A673 (cell line): ENCODE measurements around the gene ZNF160. TPM values are rescaled to one million over a fixed set of nuclear protein-coding genes. Genes with fewer than 3 reads are reported as not detected.

Experiments used
- BruUV-seq: library from RNA; stranded (reverse); fragments of 400-500 nt; replicated peaks from 2 replicates; lab custom pipeline; 2021; lab: Mats Ljungman, UMichigan
- CTCF ChIA-PET: fragments of 300-600 bp; sonication (Branson Sonifier 250); formaldehyde crosslinking; loops from one replicate; lab custom pipeline; 2022; ENCODE audit warnings: antibody characterized with exemption; lab: Charles Lee
- POLR2A ChIA-PET: fragments of 300-600 bp; sonication (Branson Sonifier 250); formaldehyde crosslinking; loops from one replicate; lab custom pipeline; 2022; ENCODE audit warnings: antibody characterized with exemption; ENCODE audit not compliant: low non-redundant PET; lab: Charles Lee
- DNase-seq: peaks from one replicate; pipeline ENCODE4 v3.0.0-alpha.2; 2015; ENCODE audit warnings: low spot score
- H3K27ac ChIP-seq: fragments of 200-600 bp; sonication (generic); 2 replicates; pipeline ENCODE4 v1.5.1; 2016; ENCODE audit warnings: mixed run types, low read depth, mild to moderate bottlenecking, mixed read lengths, antibody characterized with exemption, low read length; ENCODE audit not compliant: poor library complexity, severe bottlenecking
- H3K27me3 ChIP-seq: fragments of 200-600 bp; sonication (generic); replicated peaks from 2 replicates; pipeline ENCODE4 v1.6.1; 2017; ENCODE audit warnings: mixed run types, low read depth, mild to moderate bottlenecking, mixed read lengths, antibody characterized with exemption, low read length; ENCODE audit not compliant: insufficient read depth, poor library complexity
- H3K36me3 ChIP-seq: fragments of 200-600 bp; sonication (generic); 2 replicates; pipeline ENCODE4 v1.6.1; 2016; ENCODE audit warnings: mixed run types, mild to moderate bottlenecking, mixed read lengths, antibody characterized with exemption, low read length; ENCODE audit not compliant: insufficient read depth, poor library complexity, severe bottlenecking
- H3K4me1 ChIP-seq: fragments of 200-600 bp; sonication (generic); 2 replicates; pipeline ENCODE4 v1.6.1; 2017; ENCODE audit warnings: mixed run types, mild to moderate bottlenecking, mixed read lengths, antibody characterized with exemption, low read length; ENCODE audit not compliant: insufficient read depth, poor library complexity, severe bottlenecking
- H3K4me3 ChIP-seq: fragments of 200-600 bp; sonication (generic); 2 replicates; pipeline ENCODE4 v1.5.1; 2016; ENCODE audit warnings: low read depth, mixed run types, mild to moderate bottlenecking, mixed read lengths, low read length; ENCODE audit not compliant: poor library complexity, severe bottlenecking
- H3K9me3 ChIP-seq: fragments of 200-600 bp; sonication (generic); 2 replicates; pipeline ENCODE4 v1.6.1; 2016; ENCODE audit warnings: mixed run types, low read depth, mild to moderate bottlenecking, mixed read lengths, antibody characterized with exemption, low read length; ENCODE audit not compliant: poor library complexity, severe bottlenecking
- EZH2 ChIP-seq: fragments of 200-600 bp; sonication (generic); IDR thresholded peaks from 2 replicates; pipeline ENCODE4 v1.6.1; 2017; ENCODE audit warnings: borderline replicate concordance, low read depth, mild to moderate bottlenecking, mixed read lengths, antibody characterized with exemption, low read length; ENCODE audit not compliant: poor library complexity, severe bottlenecking
- intact Hi-C: fragments of 100-400 bp; cut with micrococcal nuclease; formaldehyde crosslinking; loops from one replicate; pipeline ENCODE4 v1.10.0; 2022; ENCODE audit not compliant: unreplicated experiment
- total RNA-seq: library from RNA; stranded (reverse); gene quantifications from 2 replicates; pipeline ENCODE4 v1.2.3, GENCODE V29; 2021
- TF ChIP-seq, protein P1 (sequence below): fragments of 300-800, 200-600 bp; sonication (generic); conservative IDR thresholded peaks from 2 replicates; pipeline ENCODE4 v1.5.1; 2017; ENCODE audit warnings: low read depth, mild to moderate bottlenecking, antibody characterized with exemption, low read length, moderate library complexity, mixed read lengths

Gene ZNF160
- total RNA-seq, 1 experiment from 2014 or later = 17.4 TPM

DNA sequence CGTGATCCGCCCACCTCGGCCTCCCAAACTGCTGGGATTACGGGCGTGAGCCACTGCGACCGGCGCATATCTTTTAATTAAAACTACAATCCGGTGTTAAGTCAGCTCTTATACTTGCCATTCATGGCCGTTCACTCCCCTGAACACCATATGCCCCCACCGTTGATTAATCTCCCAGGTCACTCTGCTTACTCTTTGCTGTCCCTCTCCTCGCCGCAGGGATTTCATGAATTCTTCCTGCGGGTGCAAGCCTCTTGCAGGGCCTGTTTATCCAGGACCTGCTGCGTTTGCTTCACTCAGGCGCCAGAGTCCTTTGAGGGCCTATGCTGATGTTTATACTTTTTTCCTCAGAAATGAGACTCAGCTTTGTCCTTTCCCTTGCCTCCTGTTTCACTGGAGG lies 57.7 kb downstream of the ZNF160 start:
- no peak overlapping the region for H3K4me3 ChIP-seq
- ChIA-PET POLR2A (no interaction called here), CTCF (no interaction called here)
- H3K36me3 ChIP-seq = no peaks in the 10 kb centered on the region
- H3K4me1 ChIP-seq = no peaks in the 10 kb centered on the region
- no TSS peak for BruUV-seq
- H3K9me3 ChIP-seq = peaks cover 7% of the 10 kb centered on the region
- intact Hi-C loops = no loop called here
- no peaks in the 10 kb centered on the region for H3K27me3 ChIP-seq
- no peak overlapping the region for H3K27ac ChIP-seq
- no peak for TF ChIP-seq EZH2
- TF ChIP-seq, protein P1, sequence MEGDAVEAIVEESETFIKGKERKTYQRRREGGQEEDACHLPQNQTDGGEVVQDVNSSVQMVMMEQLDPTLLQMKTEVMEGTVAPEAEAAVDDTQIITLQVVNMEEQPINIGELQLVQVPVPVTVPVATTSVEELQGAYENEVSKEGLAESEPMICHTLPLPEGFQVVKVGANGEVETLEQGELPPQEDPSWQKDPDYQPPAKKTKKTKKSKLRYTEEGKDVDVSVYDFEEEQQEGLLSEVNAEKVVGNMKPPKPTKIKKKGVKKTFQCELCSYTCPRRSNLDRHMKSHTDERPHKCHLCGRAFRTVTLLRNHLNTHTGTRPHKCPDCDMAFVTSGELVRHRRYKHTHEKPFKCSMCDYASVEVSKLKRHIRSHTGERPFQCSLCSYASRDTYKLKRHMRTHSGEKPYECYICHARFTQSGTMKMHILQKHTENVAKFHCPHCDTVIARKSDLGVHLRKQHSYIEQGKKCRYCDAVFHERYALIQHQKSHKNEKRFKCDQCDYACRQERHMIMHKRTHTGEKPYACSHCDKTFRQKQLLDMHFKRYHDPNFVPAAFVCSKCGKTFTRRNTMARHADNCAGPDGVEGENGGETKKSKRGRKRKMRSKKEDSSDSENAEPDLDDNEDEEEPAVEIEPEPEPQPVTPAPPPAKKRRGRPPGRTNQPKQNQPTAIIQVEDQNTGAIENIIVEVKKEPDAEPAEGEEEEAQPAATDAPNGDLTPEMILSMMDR = no peak
- no peak for DNase-seq

DNA sequence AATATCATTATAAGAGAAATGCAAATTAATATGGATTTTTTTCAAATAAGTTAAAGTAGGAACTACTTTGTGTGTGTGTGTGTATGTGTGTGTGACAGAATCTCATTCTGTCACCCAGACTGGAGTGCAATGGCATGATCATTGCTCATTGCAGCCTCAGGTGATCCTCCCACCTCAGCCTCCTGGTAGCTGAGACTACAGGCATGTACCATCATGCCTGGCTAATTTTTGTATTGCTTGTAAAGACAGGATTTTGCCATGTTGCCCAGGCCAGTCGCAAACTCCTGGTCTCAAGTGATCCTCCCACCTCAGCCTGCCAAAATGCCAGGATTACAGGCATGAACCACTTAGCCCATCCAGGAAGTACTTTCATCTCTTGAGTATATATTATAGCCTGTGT lies 61.9 kb downstream of the ZNF160 start:
- no TSS peak for BruUV-seq
- Histone ChIP-seq H3K27me3 (no peaks in the 10 kb centered on the region), H3K9me3 (peaks cover 7% of the 10 kb centered on the region), H3K27ac (no peak overlapping the region), H3K4me1 (no peaks in the 10 kb centered on the region), H3K4me3 (no peak overlapping the region), H3K36me3 (no peaks in the 10 kb centered on the region)
- ChIA-PET CTCF (no interaction called here), POLR2A (no interaction called here)
- no peak for DNase-seq
- TF ChIP-seq EZH2 = no peak
- TF ChIP-seq, protein P1 = no peak
- intact Hi-C loops = no loop called here

DNA sequence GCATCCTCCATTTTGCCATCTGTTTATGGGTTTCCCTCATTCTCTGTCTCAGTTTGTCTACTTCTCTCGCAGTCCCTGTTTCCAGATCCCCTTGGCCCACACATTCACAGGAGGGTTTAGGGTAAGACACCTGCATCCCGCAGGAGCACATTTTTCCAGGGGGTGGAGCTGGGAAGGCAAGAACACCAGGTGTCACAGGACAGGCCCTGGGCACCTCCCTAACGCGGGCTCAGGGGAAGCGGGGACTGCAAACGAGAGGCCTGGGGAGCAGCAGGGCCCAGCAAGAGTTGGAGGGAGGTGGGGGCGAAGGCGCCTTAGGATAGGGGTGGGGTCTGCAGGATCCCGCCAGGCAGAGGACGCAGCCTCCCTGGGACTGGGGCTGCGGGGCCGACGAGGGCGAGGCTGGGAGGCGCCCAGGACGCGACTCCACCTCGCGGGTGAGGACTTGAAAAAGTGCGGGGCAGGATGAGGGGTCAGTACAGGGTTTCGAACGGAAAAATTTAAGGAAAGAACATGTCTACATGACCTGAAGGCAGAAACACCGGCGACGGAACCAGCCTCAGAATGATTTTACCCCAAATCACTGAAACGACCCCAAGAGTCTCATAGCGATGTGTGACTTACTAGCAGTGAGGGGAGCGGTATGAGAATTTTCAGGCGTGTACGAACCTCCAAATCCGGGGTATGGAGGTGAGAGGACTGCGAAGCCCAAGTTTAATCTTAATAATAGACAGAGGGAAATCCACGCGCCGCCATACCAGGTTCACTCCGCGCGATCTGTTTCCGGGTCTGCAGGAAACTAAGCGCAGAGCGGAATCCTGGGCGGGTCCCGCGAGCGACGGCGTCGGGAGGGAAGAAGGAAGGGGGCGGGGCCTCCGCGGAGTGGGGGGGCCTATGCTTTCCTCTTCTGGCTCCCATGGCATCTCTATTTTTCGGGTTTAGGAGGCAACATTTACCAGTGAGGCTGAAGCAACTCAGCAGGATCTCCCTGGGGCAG lies 65.8 kb downstream of the ZNF160 start:
- Histone ChIP-seq H3K4me3 (no peak overlapping the region), H3K27me3 (no peaks in the 10 kb centered on the region), H3K36me3 (no peaks in the 10 kb centered on the region), H3K9me3 (peaks cover 7% of the 10 kb centered on the region), H3K27ac (no peak overlapping the region), H3K4me1 (no peaks in the 10 kb centered on the region)
- TF ChIP-seq EZH2 = no peak
- TF ChIP-seq, protein P1 = no peak
- ChIA-PET CTCF (no interaction called here), POLR2A (no interaction called here)
- intact Hi-C loops = no loop called here
- DNase-seq = no peak
- BruUV-seq = no TSS peak
